Trophoblast cell (in vitro differentiated cells and primary cell): ENCODE results near the gene GRM4.

Source experiments
- DNase-seq, 2 donors: peaks; one replicate each; pipeline ENCODE4 v3.0.0-alpha.2; 2016
- H2AFZ ChIP-seq: 2 replicates; pipeline ENCODE4 v1.6.1; 2013; ENCODE audit warnings: low read length, moderate library complexity, mild to moderate bottlenecking; ENCODE audit not compliant: insufficient read depth, poor library complexity
- H2AK5ac ChIP-seq: 2 replicates; pipeline ENCODE4 v1.6.1; 2013; ENCODE audit warnings: mild to moderate bottlenecking, low read length
- H2BK120ac ChIP-seq: 2 replicates; pipeline ENCODE4 v1.6.1; 2013; ENCODE audit warnings: low read length, mild to moderate bottlenecking, moderate library complexity; ENCODE audit not compliant: insufficient read depth, poor library complexity
- H2BK12ac ChIP-seq: 2 replicates; pipeline ENCODE4 v1.6.1; 2013; ENCODE audit warnings: mild to moderate bottlenecking, low read length, moderate library complexity
- H2BK5ac ChIP-seq: 2 replicates; pipeline ENCODE4 v1.6.1; 2013; ENCODE audit warnings: low read length, low read depth, moderate library complexity, mild to moderate bottlenecking; ENCODE audit not compliant: poor library complexity
- H3K14ac ChIP-seq: 2 replicates; pipeline ENCODE4 v1.6.1; 2013; ENCODE audit warnings: mild to moderate bottlenecking, low read length
- H3K18ac ChIP-seq: 2 replicates; pipeline ENCODE4 v1.6.1; 2013; ENCODE audit warnings: mild to moderate bottlenecking, low read length
- H3K23ac ChIP-seq: 2 replicates; pipeline ENCODE4 v1.6.1; 2013; ENCODE audit warnings: low read length
- H3K27ac ChIP-seq: 2 replicates; pipeline ENCODE4 v1.5.1; 2013; ENCODE audit warnings: low read depth, mild to moderate bottlenecking, inconsistent platforms, low read length, moderate library complexity
- H3K27me3 ChIP-seq: 2 replicates; pipeline ENCODE4 v1.6.1; 2013; ENCODE audit warnings: inconsistent platforms, mild to moderate bottlenecking, low read length, moderate library complexity; ENCODE audit not compliant: insufficient read depth
- H3K36me3 ChIP-seq, 2 experiments: 1 replicate in 1 of 2; 2 replicates in 1 of 2; pipeline ENCODE4 v1.6.1; 2013; ENCODE audit warnings: low read length in 2 of 2, mild to moderate bottlenecking in 2 of 2, moderate library complexity in 1 of 2; ENCODE audit not compliant: insufficient read depth in 2 of 2, control insufficient read depth in 1 of 2
- H3K4ac ChIP-seq: 2 replicates; pipeline ENCODE4 v1.6.1; 2013; ENCODE audit warnings: low read depth, mild to moderate bottlenecking, low read length, moderate library complexity
- H3K4me1 ChIP-seq, 2 experiments: 1 replicate in 1 of 2; 2 replicates in 1 of 2; pipeline ENCODE4 v1.6.1; 2013; ENCODE audit warnings: low read length in 2 of 2, mild to moderate bottlenecking in 2 of 2, moderate library complexity in 1 of 2; ENCODE audit not compliant: insufficient read depth in 2 of 2, control insufficient read depth in 1 of 2
- H3K4me2 ChIP-seq: 2 replicates; pipeline ENCODE4 v1.6.1; 2013; ENCODE audit warnings: inconsistent platforms, mild to moderate bottlenecking, low read length, moderate library complexity
- H3K4me3 ChIP-seq: 2 replicates; pipeline ENCODE4 v1.5.1; 2013; ENCODE audit warnings: mild to moderate bottlenecking, low read depth, low read length, inconsistent platforms
- H3K79me1 ChIP-seq: one replicate; pipeline ENCODE4 v1.6.1; 2013; ENCODE audit warnings: low read length
- H3K79me2 ChIP-seq: 2 replicates; pipeline ENCODE4 v1.6.1; 2013; ENCODE audit warnings: low read length, mild to moderate bottlenecking; ENCODE audit not compliant: control insufficient read depth, insufficient read depth, poor library complexity
- H3K9ac ChIP-seq: 2 replicates; pipeline ENCODE4 v1.6.1; 2013; ENCODE audit warnings: mild to moderate bottlenecking, low read length
- H3K9me3 ChIP-seq: 2 replicates; pipeline ENCODE4 v1.6.1; 2013; ENCODE audit warnings: low read depth, mild to moderate bottlenecking, control low read depth, inconsistent platforms, low read length; ENCODE audit not compliant: insufficient read depth
- H4K12ac ChIP-seq: 2 replicates; pipeline ENCODE4 v1.6.1; 2013; ENCODE audit warnings: low read depth, mild to moderate bottlenecking, low read length, moderate library complexity
- H4K8ac ChIP-seq: 2 replicates; pipeline ENCODE4 v1.6.1; 2013; ENCODE audit warnings: low read depth, mild to moderate bottlenecking, low read length, moderate library complexity
- H4K91ac ChIP-seq: one replicate; pipeline ENCODE4 v1.6.1; 2013; ENCODE audit warnings: low read depth, mild to moderate bottlenecking, low read length, moderate library complexity
- WGBS: extraction: QIAGEN DNeasy Blood & Tissue Kit; methylation state at CpG from one replicate; pipeline ENCODE4 v1.1.7; 2013; ENCODE audit warnings: missing lambda C conversion rate; ENCODE audit not compliant: insufficient read length, insufficient coverage; ENCODE audit errors: extremely low coverage; 5-methylcytosine and 5-hydroxymethylcytosine counted together

Gene GRM4

GRCh38 chr6:34112126-34112525 lies 33.8 kb downstream of the GRM4 start:
- Histone ChIP-seq H3K23ac (no peak overlapping the region), H3K4me3 (no peak overlapping the region), H2BK120ac (no peak overlapping the region), H3K79me1 (no peaks in the 10 kb centered on the region), H4K91ac (no peak overlapping the region), H3K4me1 (no peaks in the 10 kb centered on the region), H2BK12ac (no peak overlapping the region), H2AFZ (no peak overlapping the region), H2BK5ac (no peak overlapping the region), H3K27me3 (no peaks in the 10 kb centered on the region), H2AK5ac (no peak overlapping the region), H3K36me3 (no peaks in the 10 kb centered on the region), H4K12ac (no peak overlapping the region), H3K4me2 (no peak overlapping the region), H3K4ac (no peak overlapping the region), H3K9ac (no peak overlapping the region), H3K18ac (no peak overlapping the region), H3K9me3 (peaks cover 4% of the 10 kb centered on the region), H3K14ac (no peak overlapping the region), H4K8ac (no peak overlapping the region), H3K79me2 (no peaks in the 10 kb centered on the region), H3K27ac (no peak overlapping the region)
- no peak for DNase-seq
- WGBS, result no CpG with 5 or more reads among the region's 5 CpGs

- Histone ChIP-seq H3K4me3 (no peak overlapping the region), H3K9me3 (peaks cover 4% of the 10 kb centered on the region), H4K8ac (no peak overlapping the region), H3K23ac (no peak overlapping the region), H2AK5ac (no peak overlapping the region), H2BK12ac (no peak overlapping the region), H3K4ac (no peak overlapping the region), H4K91ac (no peak overlapping the region), H3K79me2 (no peaks in the 10 kb centered on the region), H3K27me3 (no peaks in the 10 kb centered on the region), H3K4me1 (no peaks in the 10 kb centered on the region), H3K18ac (no peak overlapping the region), H2BK120ac (no peak overlapping the region), H2BK5ac (no peak overlapping the region), H3K4me2 (no peak overlapping the region), H3K36me3 (no peaks in the 10 kb centered on the region), H3K79me1 (no peaks in the 10 kb centered on the region), H3K14ac (no peak overlapping the region), H3K27ac (no peak overlapping the region), H2AFZ (no peak overlapping the region), H4K12ac (no peak overlapping the region), H3K9ac (no peak overlapping the region)
- WGBS, result no CpG with 5 or more reads among the region's 6 CpGs
- DNase-seq, result no peak
These were observed 35.3 kb downstream of the GRM4 start for GRCh38 chr6:34110610-34111009.

- Histone ChIP-seq H3K27ac (no peak overlapping the region), H3K23ac (no peak overlapping the region), H2BK120ac (no peak overlapping the region), H3K27me3 (no peaks in the 10 kb centered on the region), H2BK12ac (no peak overlapping the region), H2BK5ac (no peak overlapping the region), H4K91ac (no peak overlapping the region), H3K9me3 (no peaks in the 10 kb centered on the region), H4K12ac (no peak overlapping the region), H3K4me3 (no peak overlapping the region), H2AFZ (no peak overlapping the region), H2AK5ac (no peak overlapping the region), H3K9ac (no peak overlapping the region), H3K79me2 (no peaks in the 10 kb centered on the region), H3K18ac (no peak overlapping the region), H3K79me1 (no peaks in the 10 kb centered on the region), H3K4me1 (no peaks in the 10 kb centered on the region), H3K36me3 (no peaks in the 10 kb centered on the region), H3K14ac (no peak overlapping the region), H3K4me2 (no peak overlapping the region), H4K8ac (no peak overlapping the region), H3K4ac (no peak overlapping the region)
- no CpG with 5 or more reads among the region's 9 CpGs for WGBS
- DNase-seq, result no peak
These were observed 37.7 kb downstream of the GRM4 start for GRCh38 chr6:34108176-34108575.

- no peak overlapping the region for H3K18ac ChIP-seq
- H3K9me3 ChIP-seq, result no peaks in the 10 kb centered on the region
- H2AK5ac ChIP-seq, result no peak overlapping the region
- H4K91ac ChIP-seq, result no peak overlapping the region
- no peak overlapping the region for H4K8ac ChIP-seq
- H2AFZ ChIP-seq, result no peak overlapping the region
- H3K4me3 ChIP-seq, result no peak overlapping the region
- H3K27ac ChIP-seq, result no peak overlapping the region
- no peak overlapping the region for H2BK120ac ChIP-seq
- no peak overlapping the region for H3K4me2 ChIP-seq
- H2BK5ac ChIP-seq, result no peak overlapping the region
- H3K27me3 ChIP-seq, result no peaks in the 10 kb centered on the region
- DNase-seq, result no peak
- no peaks in the 10 kb centered on the region for H3K4me1 ChIP-seq
- H3K23ac ChIP-seq, result no peak overlapping the region
- H3K79me1 ChIP-seq, result no peaks in the 10 kb centered on the region
- no peak overlapping the region for H3K4ac ChIP-seq
- no peaks in the 10 kb centered on the region for H3K79me2 ChIP-seq
- no peak overlapping the region for H3K14ac ChIP-seq
- no peak overlapping the region for H2BK12ac ChIP-seq
- no peaks in the 10 kb centered on the region for H3K36me3 ChIP-seq
- no peak overlapping the region for H3K9ac ChIP-seq
- no CpG with 5 or more reads among the region's 5 CpGs for WGBS
- H4K12ac ChIP-seq, result no peak overlapping the region
These were observed 39.0 kb downstream of the GRM4 start for GRCh38 chr6:34106900-34107299.
